ENCODE results near the gene DXO.
"Not testable (repeated sequence)": the region's sequence is repeated elsewhere in the genome, so short reads cannot be mapped to it uniquely, and the experiment has no call there.

DXO gene

GRCh38 chr6:31940256-31940664 lies 31.7 kb downstream of the DXO start:
- in situ Hi-C loops (cut with MboI; ENCODE audit: low pct_unique_long_range_greater_than_20kb, low sequenced_read_pairs): no loop called here
- DNase-seq: no peak

- in situ Hi-C loops (cut with MboI; ENCODE audit: low pct_unique_long_range_greater_than_20kb, low sequenced_read_pairs): no loop called here
- DNase-seq: no peak
Observed at GRCh38 chr6:31935823-31936222, 36.1 kb downstream of the DXO start.

- in situ Hi-C loops (cut with MboI; ENCODE audit: low pct_unique_long_range_greater_than_20kb, low sequenced_read_pairs): no loop called here
- DNase-seq: no peak
Observed at GRCh38 chr6:31935021-31935420, 36.9 kb downstream of the DXO start.

- no peak for DNase-seq
- in situ Hi-C loops (cut with MboI; ENCODE audit: low pct_unique_long_range_greater_than_20kb, low sequenced_read_pairs): no loop called here
Observed at GRCh38 chr6:31933537-31933936, 38.4 kb downstream of the DXO start.

- DNase-seq; in situ Hi-C loops (cut with MboI; ENCODE audit: low pct_unique_long_range_greater_than_20kb, low sequenced_read_pairs): not testable (repeated sequence)
Observed at GRCh38 chr6:31932137-31932536, 39.8 kb downstream of the DXO start.

GRCh38 chr6:31930962-31931361 lies 41.0 kb downstream of the DXO start:
- in situ Hi-C loops (cut with MboI; ENCODE audit: low pct_unique_long_range_greater_than_20kb, low sequenced_read_pairs): no loop called here
- DNase-seq: no peak

- no peak for DNase-seq
Observed at GRCh38 chr6:31928672-31928939, 43.3 kb downstream of the DXO start.

GRCh38 chr6:31927863-31928671 lies 43.9 kb downstream of the DXO start:
- DNase-seq: no peak
- in situ Hi-C loops (cut with MboI; ENCODE audit: low pct_unique_long_range_greater_than_20kb, low sequenced_read_pairs): no loop called here

More at GRCh38 chr6:31928672-31928939, 43.3 kb downstream of the DXO start:
- in situ Hi-C loops (cut with MboI; ENCODE audit: low pct_unique_long_range_greater_than_20kb, low sequenced_read_pairs): no loop called here

GRCh38 chr6:31927242-31927862 lies 44.6 kb downstream of the DXO start, which contains the start of gene C2:
C2 (plus strand) TSS chr6:31927717; CDS start chr6:31927753, 36 bp downstream.
- in situ Hi-C loops (cut with MboI; ENCODE audit: low pct_unique_long_range_greater_than_20kb, low sequenced_read_pairs): no loop called here

GRCh38 chr6:31922942-31923341 lies 49.0 kb downstream of the DXO start:
- in situ Hi-C loops (cut with MboI; ENCODE audit: low pct_unique_long_range_greater_than_20kb, low sequenced_read_pairs): no loop called here

More at GRCh38 chr6:31927242-31927862, 44.6 kb downstream of the DXO start, which contains the start of gene C2:
- DNase-seq: no peak

GRCh38 chr6:31920811-31921210 lies 51.1 kb downstream of the DXO start:
- in situ Hi-C loops (cut with MboI; ENCODE audit: low pct_unique_long_range_greater_than_20kb, low sequenced_read_pairs): no loop called here
- DNase-seq: no peak

More at GRCh38 chr6:31922942-31923341, 49.0 kb downstream of the DXO start:
- peak; percentile 39 for DNase-seq

Data from KBM-7 (cell line).